ENCODE data around the gene DUS1L.

DNA sequence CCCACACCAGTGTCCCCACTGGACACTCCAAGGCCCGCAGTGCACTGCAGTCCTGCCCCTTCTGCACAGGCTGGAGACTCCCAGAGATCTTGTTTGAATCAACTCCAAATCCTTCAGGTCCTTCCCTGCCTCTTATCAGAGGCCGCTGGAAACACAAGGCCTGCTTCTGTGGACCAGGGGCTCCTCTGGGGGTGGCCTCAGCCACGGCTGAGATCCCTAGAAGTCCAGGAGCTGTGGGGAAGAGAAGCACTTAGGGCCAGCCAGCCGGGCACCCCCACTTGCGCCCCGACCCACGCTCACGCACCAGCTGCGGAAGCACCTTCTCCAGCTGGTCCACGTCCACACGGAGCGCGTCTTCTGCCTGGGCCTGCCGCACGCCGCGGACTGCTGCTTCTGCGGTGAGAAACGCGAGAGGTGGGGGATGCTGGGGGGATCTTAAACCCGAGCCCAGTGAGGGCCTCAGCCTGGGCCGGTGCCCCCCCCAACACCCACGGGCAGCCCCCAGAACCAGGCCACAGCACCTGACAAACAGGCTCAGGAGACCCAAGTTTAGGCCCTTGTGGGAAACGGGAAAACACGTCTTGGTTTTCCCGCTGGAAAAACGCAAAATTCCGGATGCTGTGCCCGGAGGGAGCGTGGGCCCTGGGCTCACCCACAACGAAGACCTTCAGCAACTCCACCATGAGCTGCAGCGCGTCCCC, 46.5 kb downstream of the DUS1L start:
- TF ChIP-seq, protein P1, sequence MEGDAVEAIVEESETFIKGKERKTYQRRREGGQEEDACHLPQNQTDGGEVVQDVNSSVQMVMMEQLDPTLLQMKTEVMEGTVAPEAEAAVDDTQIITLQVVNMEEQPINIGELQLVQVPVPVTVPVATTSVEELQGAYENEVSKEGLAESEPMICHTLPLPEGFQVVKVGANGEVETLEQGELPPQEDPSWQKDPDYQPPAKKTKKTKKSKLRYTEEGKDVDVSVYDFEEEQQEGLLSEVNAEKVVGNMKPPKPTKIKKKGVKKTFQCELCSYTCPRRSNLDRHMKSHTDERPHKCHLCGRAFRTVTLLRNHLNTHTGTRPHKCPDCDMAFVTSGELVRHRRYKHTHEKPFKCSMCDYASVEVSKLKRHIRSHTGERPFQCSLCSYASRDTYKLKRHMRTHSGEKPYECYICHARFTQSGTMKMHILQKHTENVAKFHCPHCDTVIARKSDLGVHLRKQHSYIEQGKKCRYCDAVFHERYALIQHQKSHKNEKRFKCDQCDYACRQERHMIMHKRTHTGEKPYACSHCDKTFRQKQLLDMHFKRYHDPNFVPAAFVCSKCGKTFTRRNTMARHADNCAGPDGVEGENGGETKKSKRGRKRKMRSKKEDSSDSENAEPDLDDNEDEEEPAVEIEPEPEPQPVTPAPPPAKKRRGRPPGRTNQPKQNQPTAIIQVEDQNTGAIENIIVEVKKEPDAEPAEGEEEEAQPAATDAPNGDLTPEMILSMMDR (IDR thresholded peaks at IDR 0.05; ENCODE audit: low read length), result no peak
- TF ChIP-seq EZH2 (optimal IDR thresholded peaks at IDR 0.05; ENCODE audit: low read depth, low read length) (no peak), EZH2phosphoT487 (IDR thresholded peaks at IDR 0.05; ENCODE audit: low read length) (no peak)
